ENCODE results near the gene ZCCHC7.
"Not testable (repeated sequence)": the region's sequence is repeated elsewhere in the genome, so short reads cannot be mapped to it uniquely, and the experiment has no call there.

Gene ZCCHC7

GRCh38 chr9:37121881-37122280, 1.5 kb downstream of the ZCCHC7 start:
- DNase-seq: no peak

- DNase-seq: no peak
Observed at GRCh38 chr9:37126214-37126788, 5.9 kb downstream of the ZCCHC7 start.

GRCh38 chr9:37127018-37127417, 6.6 kb downstream of the ZCCHC7 start:
- DNase-seq: no peak

GRCh38 chr9:37128051-37128450, 7.7 kb downstream of the ZCCHC7 start:
- no peak for DNase-seq

GRCh38 chr9:37134166-37134565, 13.8 kb downstream of the ZCCHC7 start:
- no peak for DNase-seq

DNA sequence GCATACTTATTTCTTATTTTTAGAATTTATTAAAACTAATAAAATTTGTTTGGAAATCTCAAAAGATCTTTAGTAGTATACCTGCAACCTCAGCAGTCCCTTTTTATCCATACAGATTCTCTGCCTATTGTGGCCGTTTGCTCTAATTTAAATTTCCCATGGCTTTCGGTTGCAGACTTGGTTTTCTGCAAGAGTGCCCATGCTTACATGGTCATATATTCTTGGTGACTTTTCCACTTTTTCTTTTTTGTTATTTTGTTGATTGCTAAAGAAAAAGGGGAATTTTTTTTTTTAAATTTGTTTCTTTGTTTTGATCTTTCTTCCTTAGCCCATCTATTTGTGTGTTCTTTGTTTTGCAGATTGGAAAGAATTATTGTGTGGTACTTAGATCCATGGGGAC, 20.6 kb downstream of the ZCCHC7 start:
- DNase-seq: no peak

DNA sequence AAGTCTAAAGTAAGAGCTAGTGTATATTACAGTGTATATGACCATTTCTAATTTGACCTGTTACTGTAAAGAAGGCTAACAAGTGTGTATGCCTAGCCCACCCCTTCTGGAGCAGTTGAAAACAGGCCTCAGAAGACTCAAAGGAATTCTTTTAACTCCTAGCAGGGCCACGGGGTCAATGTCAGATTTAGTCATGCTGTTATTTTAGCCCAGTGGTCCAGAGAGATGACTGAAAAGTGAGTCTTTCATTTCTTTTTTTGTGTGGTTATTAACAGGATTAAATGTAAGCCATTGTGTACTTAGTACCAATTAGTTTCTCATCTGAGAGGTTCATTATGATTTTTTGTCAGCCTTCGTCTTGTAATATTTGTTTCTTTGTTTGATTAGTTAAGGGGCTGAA, 24.4 kb downstream of the ZCCHC7 start:
- DNase-seq: peak; percentile 66

DNA sequence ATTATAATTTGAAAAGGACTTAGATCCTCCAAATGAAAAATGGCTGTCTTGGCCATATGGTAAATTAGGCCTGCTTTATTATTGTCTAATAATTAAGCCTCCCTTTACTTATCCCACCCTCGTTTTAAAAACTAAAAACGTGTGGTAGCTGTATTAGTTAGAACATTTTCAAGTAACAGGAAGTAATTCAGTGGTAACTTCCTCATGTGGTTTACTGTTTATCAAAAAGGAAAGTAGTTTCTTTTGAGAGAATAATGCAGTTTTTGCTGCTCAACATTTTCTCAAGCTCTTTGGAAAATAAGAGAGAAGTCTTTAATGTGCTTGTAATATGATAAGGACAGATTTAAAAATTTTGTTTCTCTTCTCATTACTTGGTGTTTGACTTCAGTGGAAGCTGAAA, 26.0 kb downstream of the ZCCHC7 start:
- DNase-seq: no peak

DNA sequence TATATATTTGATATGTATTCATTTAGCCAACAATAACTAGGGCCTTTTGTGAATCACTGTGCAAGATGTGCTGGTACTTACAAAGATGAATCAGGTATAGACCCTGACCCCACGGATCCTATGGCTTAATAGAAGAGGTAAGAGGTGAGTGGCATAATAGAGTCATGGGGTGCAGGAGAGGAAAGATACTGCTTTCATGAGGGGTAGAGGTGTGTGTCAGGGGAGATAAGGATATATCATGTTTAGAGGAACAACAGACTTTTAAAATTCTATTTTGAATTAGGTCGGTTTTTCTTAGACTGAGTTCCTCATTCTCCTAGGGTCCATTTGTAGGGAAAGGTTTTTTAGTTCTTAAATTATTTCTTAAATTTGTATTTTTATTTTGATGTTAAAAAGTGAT, 27.8 kb downstream of the ZCCHC7 start:
- no peak for DNase-seq

DNA sequence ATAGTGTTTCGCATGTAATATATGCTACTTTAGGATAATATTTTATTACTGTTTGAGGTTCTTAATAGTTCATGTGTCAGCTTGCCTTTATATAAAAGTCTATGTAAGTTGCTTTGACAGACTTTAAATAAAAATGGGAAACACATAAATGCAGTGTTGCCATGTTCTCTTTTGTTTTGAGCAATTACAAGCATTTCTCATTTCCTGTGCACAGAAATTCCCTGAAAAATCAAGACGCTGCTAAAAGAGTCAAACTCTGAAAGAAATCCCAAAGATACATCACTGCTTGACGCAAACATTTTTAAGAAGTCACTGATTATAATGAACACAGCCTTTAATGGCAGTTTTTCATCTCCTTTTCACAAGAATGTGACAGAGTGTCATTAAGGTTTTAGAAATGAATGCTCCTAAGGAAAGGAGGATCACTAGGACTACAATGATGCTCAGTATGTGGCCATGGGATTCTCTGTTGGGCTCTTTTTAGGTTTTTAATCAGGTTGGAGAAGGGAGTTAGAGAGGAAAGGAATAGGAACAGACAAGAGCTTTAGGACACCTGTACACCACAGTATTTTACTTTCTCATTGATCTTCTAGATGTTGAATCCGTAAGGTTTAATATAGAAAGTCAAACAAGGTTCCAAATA, 29.4 kb downstream of the ZCCHC7 start:
- no peak for DNase-seq

GRCh38 chr9:37150415-37150814, 30.0 kb downstream of the ZCCHC7 start:
- DNase-seq: no peak

- DNase-seq: no peak
Observed at GRCh38 chr9:37151812-37152211, 31.4 kb downstream of the ZCCHC7 start.

DNA sequence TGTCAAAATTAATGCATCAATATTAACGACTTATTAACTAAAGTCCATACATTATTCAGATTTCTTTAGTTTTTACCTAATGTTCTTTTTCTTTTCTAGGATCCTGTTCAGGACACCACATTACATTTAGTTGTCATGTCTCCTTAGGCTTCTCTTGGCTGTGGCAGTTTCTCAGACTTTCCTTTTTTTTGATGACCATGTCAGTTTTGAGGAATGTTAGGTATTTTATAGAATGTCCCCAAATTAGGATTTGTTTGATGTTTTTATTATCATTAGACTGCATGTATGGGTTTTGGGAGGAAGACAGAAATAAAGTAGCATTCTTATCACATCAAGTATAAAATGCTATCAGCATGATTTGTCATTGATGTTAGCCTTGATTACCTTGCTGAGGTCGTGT, 32.0 kb downstream of the ZCCHC7 start:
- DNase-seq: no peak

DNA sequence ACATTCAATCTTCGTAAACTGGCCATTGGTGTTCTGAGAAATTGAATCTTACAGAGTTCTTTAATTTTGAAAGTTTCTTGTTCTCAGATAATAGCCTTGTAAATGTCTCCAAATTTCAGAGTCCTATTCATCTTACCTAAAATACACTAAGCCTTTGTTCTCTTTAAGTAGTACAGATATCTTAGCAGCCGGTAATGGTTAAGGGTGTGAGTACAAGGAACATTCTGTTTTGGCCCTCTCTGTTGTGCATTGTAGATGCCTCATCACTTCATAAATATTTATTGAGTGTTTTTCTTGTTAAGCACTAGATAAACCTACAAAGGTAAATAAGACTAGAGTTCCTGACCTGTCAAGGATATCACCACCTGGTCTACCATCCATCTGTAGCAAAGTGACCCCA, 35.2 kb downstream of the ZCCHC7 start:
- no peak for DNase-seq

DNA sequence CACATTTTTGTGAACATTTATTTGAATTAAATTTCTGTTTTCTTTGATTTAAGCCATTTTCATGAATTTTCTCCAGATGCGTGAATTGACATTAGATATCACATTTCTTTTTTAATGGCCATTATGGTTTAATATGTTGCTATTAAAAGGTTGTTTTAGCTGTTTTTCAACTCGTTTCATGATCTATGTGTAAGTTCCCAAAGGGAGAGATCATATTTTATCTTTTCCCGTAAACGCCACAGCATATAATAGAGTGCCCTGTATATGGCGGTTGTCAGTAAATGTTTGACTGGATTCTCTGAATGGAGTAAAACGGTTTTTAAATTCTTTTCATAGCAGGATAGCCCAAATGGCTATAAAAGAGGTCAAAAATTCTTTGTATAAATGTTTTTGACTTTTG, 35.8 kb downstream of the ZCCHC7 start:
- no peak for DNase-seq

DNA sequence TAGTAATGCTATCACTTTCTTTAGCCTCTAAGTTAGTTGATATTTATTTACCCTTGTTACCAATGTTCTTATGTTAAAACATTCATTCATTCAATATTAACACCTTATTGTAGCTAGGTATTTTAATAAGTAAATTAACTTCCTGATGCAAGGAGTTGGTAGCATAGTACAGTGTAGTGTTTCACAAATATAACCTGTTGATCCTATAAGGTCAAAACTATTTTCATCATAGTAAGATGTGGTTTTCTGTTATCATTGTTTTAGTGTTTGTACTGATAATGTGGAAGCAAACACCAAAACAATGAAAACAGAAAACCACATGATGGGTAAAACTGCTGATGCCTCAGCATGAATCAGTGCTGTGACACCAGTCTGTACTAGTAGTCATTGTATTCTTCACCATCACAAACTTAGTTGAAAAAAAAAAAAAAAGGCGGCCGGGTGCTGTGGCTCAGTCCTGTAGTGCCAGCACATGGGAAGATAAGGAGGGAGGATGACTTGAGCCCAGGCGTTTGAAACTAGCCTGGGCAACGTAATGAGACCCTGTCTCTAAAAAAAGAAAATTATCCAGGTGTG, 36.5 kb downstream of the ZCCHC7 start:
- peak; percentile 18 for DNase-seq

DNA sequence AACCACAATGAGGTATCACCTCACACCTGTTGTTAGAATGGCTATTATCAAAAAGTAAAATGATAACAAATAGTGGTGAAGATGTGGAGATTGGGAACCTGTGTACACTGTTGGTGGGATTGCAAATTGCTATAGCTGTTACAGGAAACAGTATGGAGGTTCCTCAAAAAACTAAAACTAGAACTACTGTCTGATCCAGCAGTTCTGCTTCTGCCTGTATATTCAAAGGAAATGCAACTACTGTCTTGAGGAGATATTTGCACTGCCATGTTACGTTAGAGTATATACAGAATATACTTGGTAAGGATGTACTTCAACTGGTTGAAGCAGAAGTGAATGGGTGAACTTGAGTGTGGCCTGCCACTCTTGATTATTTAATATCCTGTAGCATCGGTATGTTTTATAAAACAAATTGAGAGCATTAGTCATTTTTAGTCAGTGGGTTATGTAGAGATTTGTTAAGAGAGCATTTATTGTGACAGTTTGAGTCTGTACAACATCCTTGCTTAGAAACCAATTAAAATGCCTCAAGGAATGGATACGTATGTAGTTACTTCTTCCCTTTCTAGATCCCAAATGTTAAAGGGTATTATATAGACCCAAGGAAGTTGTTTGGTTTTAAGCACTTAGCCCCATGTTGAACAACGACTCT, 37.5 kb downstream of the ZCCHC7 start:
- no peak for DNase-seq

GRCh38 chr9:37163299-37163698, 42.9 kb downstream of the ZCCHC7 start:
- DNase-seq: no peak

DNA sequence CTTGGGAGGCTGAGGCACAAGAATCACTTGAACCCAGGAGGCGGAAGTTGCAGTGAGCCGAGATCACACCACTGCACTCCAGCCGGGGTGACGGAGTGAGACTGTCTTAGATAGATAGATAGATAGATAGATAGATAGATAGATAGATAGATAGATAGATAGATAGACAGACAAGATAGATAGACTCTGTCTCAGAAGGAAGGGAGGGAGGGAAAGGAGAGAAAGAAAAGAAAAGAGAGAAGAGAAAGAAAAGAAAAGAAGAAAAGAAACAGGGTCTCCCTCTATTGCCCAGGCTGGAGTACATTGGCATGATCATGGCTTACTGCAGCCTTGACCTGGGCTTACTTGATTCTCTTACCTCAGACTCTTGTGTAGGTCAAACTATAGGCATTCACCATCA, 44.0 kb downstream of the ZCCHC7 start:
- DNase-seq: not testable (repeated sequence)

DNA sequence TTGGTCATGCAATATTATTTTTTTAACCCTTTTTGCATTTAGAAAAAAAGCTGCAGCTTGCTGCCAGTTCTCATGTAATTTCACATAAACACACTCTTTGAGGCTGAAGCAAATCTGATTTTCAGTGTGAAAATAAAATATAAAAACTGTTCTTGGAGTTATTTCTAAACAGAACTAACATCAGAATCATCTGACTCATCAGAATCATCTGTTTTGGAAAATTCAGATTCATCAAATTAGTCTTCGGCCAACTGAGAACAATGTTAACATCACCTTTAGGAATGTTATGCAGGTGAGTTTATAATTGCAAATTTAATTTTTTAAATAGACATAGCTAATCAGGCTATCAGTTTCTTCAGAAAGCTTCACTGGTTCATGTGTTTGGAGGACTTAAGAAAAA, 45.3 kb downstream of the ZCCHC7 start:
- no peak for DNase-seq

GRCh38 chr9:37167456-37168047, 47.2 kb downstream of the ZCCHC7 start:
- DNase-seq: no peak

DNA sequence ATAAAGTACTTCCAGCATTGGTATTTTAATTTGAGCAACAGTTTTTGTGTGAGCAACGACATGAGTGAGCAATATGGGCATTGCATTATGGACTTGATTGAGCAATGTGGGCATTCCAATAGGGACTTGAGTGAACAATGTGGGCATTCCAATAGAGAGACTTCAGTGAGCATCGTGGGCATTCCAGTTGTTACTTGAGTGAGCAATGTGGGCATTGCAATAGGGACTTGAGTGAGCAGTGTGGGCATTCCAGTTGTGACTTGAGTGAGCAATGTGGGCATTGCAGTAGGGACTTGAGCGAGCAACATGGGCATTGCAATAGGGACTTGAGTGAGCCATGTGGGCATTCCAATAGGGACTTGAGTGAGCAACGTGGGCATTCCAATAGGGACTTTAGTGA, 52.2 kb downstream of the ZCCHC7 start:
- DNase-seq: no peak

GRCh38 chr9:37174247-37174646, 53.9 kb downstream of the ZCCHC7 start:
- peak; percentile 34 for DNase-seq

GRCh38 chr9:37178742-37179141, 58.4 kb downstream of the ZCCHC7 start:
- DNase-seq: no peak
